ENCODE results near the gene ACIN1. TPM values are rescaled to one million over a fixed set of nuclear protein-coding genes. Genes with fewer than 3 reads are reported as not detected.

The ACIN1 gene
- total RNA-seq, 1 donor from 2014 or later: 458 TPM

DNA sequence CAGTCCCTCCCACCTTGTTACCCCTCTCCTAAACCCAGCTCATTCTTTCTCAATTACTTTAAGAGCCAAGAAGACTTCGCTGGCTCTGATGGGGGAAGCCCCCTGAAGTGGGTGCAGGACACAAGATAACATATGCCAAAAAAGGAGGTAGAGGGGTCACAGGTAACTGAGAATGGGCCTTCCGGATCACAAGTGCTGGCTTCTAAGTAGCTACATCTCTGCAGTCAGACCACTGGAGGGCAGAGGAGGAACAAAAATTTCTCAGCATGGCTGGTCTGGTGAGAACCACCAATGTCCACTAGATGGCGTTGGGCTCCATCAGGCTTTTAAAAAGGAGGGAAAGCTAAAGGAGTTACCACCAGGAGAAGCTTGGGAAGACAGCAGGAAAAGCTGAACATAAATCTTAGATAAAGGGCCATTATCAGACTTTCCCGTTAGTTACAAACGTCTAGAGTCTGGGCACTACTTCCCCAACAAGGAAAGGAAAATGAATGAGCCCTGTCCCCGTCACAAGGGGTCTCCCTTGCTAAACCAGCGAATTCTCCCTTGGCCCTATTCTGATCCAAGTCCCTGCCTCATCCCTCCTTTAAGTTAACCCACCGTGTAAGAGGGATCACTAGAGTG is 26.0 kb downstream of the ACIN1 start:
- DNase-seq (ENCODE audit: low spot score, unreplicated experiment): peak; percentile 74
- Mint-ChIP-seq H3K9me3 (ENCODE audit: low read depth) (no peaks in the 10 kb centered on the region), H3K27me3 (no peaks in the 10 kb centered on the region), H3K4me1 (ENCODE audit: low read depth) (peaks cover 34% of the 10 kb centered on the region), H3K36me3 (ENCODE audit: insufficient read depth) (peaks cover 19% of the 10 kb centered on the region), H3K4me3 (ENCODE audit: low read depth) (peak overlapping the region; percentile 63), H3K27ac (peak overlapping the region; percentile 76)
- TF ChIP-seq, protein P1, sequence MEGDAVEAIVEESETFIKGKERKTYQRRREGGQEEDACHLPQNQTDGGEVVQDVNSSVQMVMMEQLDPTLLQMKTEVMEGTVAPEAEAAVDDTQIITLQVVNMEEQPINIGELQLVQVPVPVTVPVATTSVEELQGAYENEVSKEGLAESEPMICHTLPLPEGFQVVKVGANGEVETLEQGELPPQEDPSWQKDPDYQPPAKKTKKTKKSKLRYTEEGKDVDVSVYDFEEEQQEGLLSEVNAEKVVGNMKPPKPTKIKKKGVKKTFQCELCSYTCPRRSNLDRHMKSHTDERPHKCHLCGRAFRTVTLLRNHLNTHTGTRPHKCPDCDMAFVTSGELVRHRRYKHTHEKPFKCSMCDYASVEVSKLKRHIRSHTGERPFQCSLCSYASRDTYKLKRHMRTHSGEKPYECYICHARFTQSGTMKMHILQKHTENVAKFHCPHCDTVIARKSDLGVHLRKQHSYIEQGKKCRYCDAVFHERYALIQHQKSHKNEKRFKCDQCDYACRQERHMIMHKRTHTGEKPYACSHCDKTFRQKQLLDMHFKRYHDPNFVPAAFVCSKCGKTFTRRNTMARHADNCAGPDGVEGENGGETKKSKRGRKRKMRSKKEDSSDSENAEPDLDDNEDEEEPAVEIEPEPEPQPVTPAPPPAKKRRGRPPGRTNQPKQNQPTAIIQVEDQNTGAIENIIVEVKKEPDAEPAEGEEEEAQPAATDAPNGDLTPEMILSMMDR (IDR thresholded peaks at IDR 0.05; ENCODE audit: unreplicated experiment): peak; percentile 98

DNA sequence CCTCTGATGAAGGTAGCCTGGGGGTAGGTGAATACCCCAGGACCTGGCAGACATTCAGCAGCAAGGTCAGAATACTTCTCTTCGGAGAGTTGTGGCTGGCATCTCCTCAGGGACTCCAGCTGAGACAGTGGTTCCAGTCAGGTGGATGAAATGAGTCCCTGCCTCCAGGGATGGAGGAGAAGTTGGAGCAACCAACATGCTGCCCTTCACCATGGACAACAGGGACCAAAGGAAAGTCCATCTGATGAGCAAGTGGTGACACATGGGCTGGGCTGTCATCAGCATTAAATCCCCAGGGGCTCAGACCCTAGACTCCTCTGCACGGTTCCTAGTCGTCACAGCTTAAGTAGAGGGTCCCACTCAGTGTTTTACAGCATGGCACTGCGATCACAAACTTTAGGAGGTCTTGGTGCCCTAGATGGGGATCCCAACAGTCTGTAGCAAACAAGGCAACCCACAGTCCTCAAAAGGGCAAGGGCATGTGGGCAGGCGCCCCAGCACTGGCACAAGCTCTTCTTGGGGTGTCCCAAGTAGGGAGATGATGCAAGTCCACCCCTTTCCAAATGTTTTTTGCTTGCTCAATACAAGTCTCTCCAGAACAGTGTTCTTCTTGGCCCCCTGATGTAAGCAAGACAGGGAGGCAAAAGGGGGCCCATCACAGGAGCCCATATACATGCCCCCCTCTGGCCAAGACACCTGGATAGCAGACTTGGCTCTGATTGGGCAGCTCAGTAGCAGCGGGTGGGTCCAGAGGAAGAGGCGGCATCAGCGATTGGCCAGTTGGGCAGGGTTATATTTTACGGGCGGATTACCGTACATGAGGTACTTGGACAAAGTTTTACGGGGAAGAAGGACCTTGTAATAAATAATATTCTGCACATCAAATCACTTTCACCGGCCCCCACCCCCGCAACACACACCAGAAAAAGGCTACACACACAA is 26.8 kb downstream of the ACIN1 start:
- H3K36me3 Mint-ChIP-seq (ENCODE audit: insufficient read depth): peaks cover 26% of the 10 kb centered on the region
- peak overlapping the region; percentile 63 for H3K4me3 Mint-ChIP-seq (ENCODE audit: low read depth)
- no peaks in the 10 kb centered on the region for H3K27me3 Mint-ChIP-seq
- H3K4me1 Mint-ChIP-seq (ENCODE audit: low read depth): peaks cover 34% of the 10 kb centered on the region
- H3K9me3 Mint-ChIP-seq (ENCODE audit: low read depth): no peaks in the 10 kb centered on the region
- H3K27ac Mint-ChIP-seq: peak overlapping the region; percentile 76
- TF ChIP-seq, protein P1 (IDR thresholded peaks at IDR 0.05; ENCODE audit: unreplicated experiment): no peak
- DNase-seq (ENCODE audit: low spot score, unreplicated experiment): no peak

DNA sequence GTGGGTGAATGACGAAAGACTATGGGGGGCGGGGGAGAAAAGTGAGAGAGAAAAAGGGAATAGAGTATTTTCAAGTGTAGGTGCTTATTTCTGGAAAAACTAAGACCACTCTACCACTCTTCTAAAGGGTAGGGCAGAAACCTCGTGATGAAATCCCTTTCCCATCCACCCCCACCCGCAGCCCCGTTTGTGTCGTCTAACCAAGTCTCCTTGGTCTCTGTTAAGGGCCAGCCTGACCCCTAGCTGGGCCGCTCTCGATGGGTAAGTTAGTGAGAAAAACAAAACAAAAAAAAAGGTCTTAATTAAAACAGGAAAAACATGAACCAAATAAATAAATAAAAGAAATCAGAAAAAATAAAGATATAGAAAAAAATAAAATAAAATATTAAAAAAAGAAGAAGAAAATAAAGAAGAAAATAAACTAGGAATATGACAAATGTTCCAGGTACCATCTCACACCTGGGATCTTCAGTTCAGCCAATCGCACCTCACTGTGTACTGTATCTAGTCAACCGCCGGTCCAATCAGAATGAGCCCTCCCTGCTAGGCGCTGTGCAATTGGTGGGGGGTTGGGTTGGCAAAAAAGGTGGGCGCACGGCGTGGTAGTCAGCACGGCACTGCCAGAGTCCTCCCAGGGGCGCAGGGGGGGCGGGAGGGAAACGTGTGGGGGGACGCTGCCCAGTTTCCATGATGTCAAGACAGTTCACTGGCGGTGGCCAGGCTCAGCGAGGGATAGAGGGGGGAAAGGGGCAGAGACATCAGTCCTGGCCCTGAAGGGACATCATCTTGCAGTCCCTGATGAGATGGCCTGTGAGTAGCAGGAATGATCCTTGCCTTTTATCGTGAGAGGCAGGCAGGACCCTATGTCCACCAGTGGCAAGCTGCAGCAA is 27.8 kb downstream of the ACIN1 start:
- no peak overlapping the region for H3K27ac Mint-ChIP-seq
- no peak overlapping the region for H3K4me3 Mint-ChIP-seq (ENCODE audit: low read depth)
- TF ChIP-seq, protein P1 (IDR thresholded peaks at IDR 0.05; ENCODE audit: unreplicated experiment): no peak
- no peaks in the 10 kb centered on the region for H3K27me3 Mint-ChIP-seq
- peaks cover 33% of the 10 kb centered on the region for H3K36me3 Mint-ChIP-seq (ENCODE audit: insufficient read depth)
- H3K9me3 Mint-ChIP-seq (ENCODE audit: low read depth): no peaks in the 10 kb centered on the region
- no peak for DNase-seq (ENCODE audit: low spot score, unreplicated experiment)
- H3K4me1 Mint-ChIP-seq (ENCODE audit: low read depth): peaks cover 30% of the 10 kb centered on the region

DNA sequence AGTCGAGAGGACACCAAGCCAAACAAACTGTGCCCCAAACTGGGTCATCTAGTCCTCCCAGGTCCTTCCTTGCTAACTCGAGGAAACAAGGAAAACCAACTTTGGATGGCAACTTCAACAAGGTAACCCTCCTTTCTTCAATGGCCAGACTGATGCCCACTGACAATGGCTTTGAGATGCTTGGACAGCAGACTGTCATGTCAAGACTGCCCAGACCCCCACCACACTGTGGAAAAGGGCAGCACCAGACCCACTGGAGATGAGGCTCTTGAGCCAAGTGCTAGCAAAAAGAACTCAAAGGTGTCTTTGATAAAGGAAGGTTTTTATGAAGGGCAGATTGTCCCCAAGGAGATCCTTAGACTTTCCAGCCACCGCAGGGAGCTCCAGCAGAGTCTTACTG is 28.6 kb downstream of the ACIN1 start:
- Mint-ChIP-seq H3K27ac (no peak overlapping the region), H3K9me3 (ENCODE audit: low read depth) (no peaks in the 10 kb centered on the region), H3K27me3 (no peaks in the 10 kb centered on the region), H3K4me3 (ENCODE audit: low read depth) (no peak overlapping the region), H3K4me1 (ENCODE audit: low read depth) (peaks cover 22% of the 10 kb centered on the region), H3K36me3 (ENCODE audit: insufficient read depth) (peaks cover 34% of the 10 kb centered on the region)
- no peak for DNase-seq (ENCODE audit: low spot score, unreplicated experiment)
- TF ChIP-seq, protein P1 (IDR thresholded peaks at IDR 0.05; ENCODE audit: unreplicated experiment): no peak

DNA sequence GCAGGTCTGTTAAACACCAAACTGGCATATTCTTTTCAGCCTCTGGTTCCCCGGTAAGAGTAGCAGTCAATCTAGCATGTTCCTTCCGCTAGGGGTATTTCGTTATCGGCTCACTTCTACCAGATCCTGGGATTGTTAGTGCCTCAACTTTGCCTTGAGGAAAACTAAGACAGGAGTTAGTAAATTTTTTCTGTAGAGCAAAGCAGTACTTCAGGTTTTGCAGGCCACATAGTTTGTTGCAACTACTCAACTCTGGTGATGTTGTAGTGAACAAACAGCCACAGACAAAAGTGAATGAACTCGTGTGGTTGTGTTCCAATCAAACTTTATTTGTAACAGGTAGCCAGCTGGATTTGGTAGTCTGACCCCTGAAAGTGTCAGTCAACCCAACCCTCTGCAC is 31.3 kb downstream of the ACIN1 start:
- peaks cover 6% of the 10 kb centered on the region for H3K4me1 Mint-ChIP-seq (ENCODE audit: low read depth)
- no peaks in the 10 kb centered on the region for H3K9me3 Mint-ChIP-seq (ENCODE audit: low read depth)
- TF ChIP-seq, protein P1 (IDR thresholded peaks at IDR 0.05; ENCODE audit: unreplicated experiment): no peak
- no peak overlapping the region for H3K4me3 Mint-ChIP-seq (ENCODE audit: low read depth)
- H3K27ac Mint-ChIP-seq: peak overlapping the region; percentile 54
- H3K36me3 Mint-ChIP-seq (ENCODE audit: insufficient read depth): peaks cover 39% of the 10 kb centered on the region
- DNase-seq (ENCODE audit: low spot score, unreplicated experiment): no peak
- H3K27me3 Mint-ChIP-seq: no peaks in the 10 kb centered on the region
